Gastrocnemius medialis (tissue), 4 donors: Measurements from ENCODE around the gene CRTC2. TPM values are rescaled to one million over a fixed set of nuclear protein-coding genes. Genes with fewer than 3 reads are reported as not detected.

Experiments used
- ATAC-seq, 2 donors: fragments of 150-250 bp; one replicate each; pipeline ENCODE4 v1.9.1; 2016
- DNase-seq, 2 donors: peaks; one replicate each; pipeline ENCODE4 v3.0.0-alpha.2; 2019
- H3K27ac ChIP-seq, 4 donors: fragments of 200-600 bp; sonication (generic); 1 replicate in 1 of 4; 2 replicates in 3 of 4; pipeline ENCODE4 v1.5.1; 2016 to 2018; ENCODE audit warnings: mild to moderate bottlenecking in 2 of 4, moderate library complexity in 1 of 4
- H3K27me3 ChIP-seq, 3 donors: fragments of 200-600 bp; sonication (generic) in 2 of 3; 1 replicate in 1 of 3; 2 replicates in 2 of 3; pipeline versions ENCODE4 v1.5.1 to v1.6.0; 2016 to 2019; ENCODE audit warnings: mild to moderate bottlenecking in 1 of 3, moderate library complexity in 1 of 3
- H3K36me3 ChIP-seq, 2 donors: fragments of 200-600 bp; sonication (generic) in 1 of 2; one replicate each; pipeline ENCODE4 v1.5.1; 2017 to 2018
- H3K4me1 ChIP-seq, 2 donors: fragments of 200-600 bp; sonication (generic) in 1 of 2; one replicate each; pipeline ENCODE4 v1.5.1; 2016 to 2017; ENCODE audit warnings: mild to moderate bottlenecking in 2 of 2
- H3K4me3 ChIP-seq, 4 donors: fragments of 200-600 bp; sonication (generic) in 3 of 4; 1 replicate in 1 of 4; 2 replicates in 3 of 4; pipeline ENCODE4 v1.5.1; 2016 to 2019; ENCODE audit warnings: mild to moderate bottlenecking in 2 of 4
- H3K9me3 ChIP-seq, 3 donors: fragments of 200-600 bp; sonication (generic) in 2 of 3; 1 replicate in 1 of 3; 2 replicates in 2 of 3; pipeline ENCODE4 v1.5.1; 2016 to 2019
- POLR2A ChIP-seq, 2 donors: fragments of 450-650 bp; IDR thresholded peaks; one replicate each; pipeline ENCODE4 v1.6.1; 2017; ENCODE audit warnings: antibody characterized with exemption in 2 of 2, mild to moderate bottlenecking in 2 of 2, moderate library complexity in 2 of 2
- in situ Hi-C, 4 donors: fragments of 200-750 bp; cut with MboI; loops; one replicate each; pipeline versions ENCODE4 v1.15.0 to v1.8.0; 2017; ENCODE audit warnings: low sequenced_read_pairs in 4 of 4
- intact Hi-C: fragments of 100-400 bp; cut with DNase I; formaldehyde crosslinking; loops from one replicate; pipeline ENCODE4 v1.15.1; 2023; ENCODE audit warnings: low total_unique reads
- total RNA-seq, 4 donors: library from RNA; depleted of rRNA; stranded (reverse); fragments of >200 nt; gene quantifications; one replicate each; pipeline versions ENCODE4 v1.1.0 to v1.2.3, GENCODE V29; 2016
- TF ChIP-seq, protein P1 (sequence below), 5 experiments: fragments of 450-650 bp in 3 of 5; fragments of 200-600 bp in 2 of 5; sonication (generic) in 2 of 5; IDR thresholded peaks in 4 of 5; conservative IDR thresholded peaks in 1 of 5; 1 replicate in 4 of 5; 2 replicates in 1 of 5; pipeline ENCODE4 v1.5.1; 2016 to 2019; ENCODE audit warnings: antibody characterized with exemption in 5 of 5, mild to moderate bottlenecking in 3 of 5, moderate library complexity in 3 of 5

CRTC2 gene
- total RNA-seq, 4 donors from 2014 or later = 17.4 to 27.1 (median 23.3) TPM

GRCh38 chr1:153968000-153968363 is 9.6 kb upstream of the CRTC2 start:
- ATAC-seq (no peak), DNase-seq (peak in 1 of 2 donors; percentile 57)
- intact Hi-C loops = loop anchor here (1.0 kb wide), 1 partner anchor 18 kb away; the partner anchor contains the start of gene RAB13
- H3K4me1 ChIP-seq = peaks cover 26 to 28% of the 10 kb centered on the region in 2 donors
- H3K27me3 ChIP-seq = no peaks in the 10 kb centered on the region
- no peaks in the 10 kb centered on the region for H3K9me3 ChIP-seq
- no peak for TF ChIP-seq POLR2A (IDR thresholded peaks at IDR 0.05)
- TF ChIP-seq, protein P1, sequence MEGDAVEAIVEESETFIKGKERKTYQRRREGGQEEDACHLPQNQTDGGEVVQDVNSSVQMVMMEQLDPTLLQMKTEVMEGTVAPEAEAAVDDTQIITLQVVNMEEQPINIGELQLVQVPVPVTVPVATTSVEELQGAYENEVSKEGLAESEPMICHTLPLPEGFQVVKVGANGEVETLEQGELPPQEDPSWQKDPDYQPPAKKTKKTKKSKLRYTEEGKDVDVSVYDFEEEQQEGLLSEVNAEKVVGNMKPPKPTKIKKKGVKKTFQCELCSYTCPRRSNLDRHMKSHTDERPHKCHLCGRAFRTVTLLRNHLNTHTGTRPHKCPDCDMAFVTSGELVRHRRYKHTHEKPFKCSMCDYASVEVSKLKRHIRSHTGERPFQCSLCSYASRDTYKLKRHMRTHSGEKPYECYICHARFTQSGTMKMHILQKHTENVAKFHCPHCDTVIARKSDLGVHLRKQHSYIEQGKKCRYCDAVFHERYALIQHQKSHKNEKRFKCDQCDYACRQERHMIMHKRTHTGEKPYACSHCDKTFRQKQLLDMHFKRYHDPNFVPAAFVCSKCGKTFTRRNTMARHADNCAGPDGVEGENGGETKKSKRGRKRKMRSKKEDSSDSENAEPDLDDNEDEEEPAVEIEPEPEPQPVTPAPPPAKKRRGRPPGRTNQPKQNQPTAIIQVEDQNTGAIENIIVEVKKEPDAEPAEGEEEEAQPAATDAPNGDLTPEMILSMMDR (IDR thresholded peaks at IDR 0.05 in 4 of 5, conservative IDR thresholded peaks at IDR 0.05 in 1 of 5) = no peak
- peak overlapping the region; percentile 87 to 94 (median 90) for H3K27ac ChIP-seq
- peaks cover 0 to 3% of the 10 kb centered on the region in 2 donors for H3K36me3 ChIP-seq
- H3K4me3 ChIP-seq = peak overlapping the region; percentile 56 to 68 (median 62)
- in situ Hi-C loops = loop anchor here in 1 of 4 donors (10.0 kb wide), 1 partner anchor 293 kb away; the partner anchor contains the start of genes ILF2 and NPR1

GRCh38 chr1:153967107-153967999 is 8.9 kb upstream of the CRTC2 start, which contains the start of gene CREB3L4:
CREB3L4 (plus strand) TSS chr1:153967902; CDS start chr1:153968526, 624 bp downstream.
- no peaks in the 10 kb centered on the region for H3K36me3 ChIP-seq
- DNase-seq (peak; percentile 97), ATAC-seq (peak; percentile 85 to 90)
- peak within 1 kb of the TSS; percentile 87 to 94 (median 90) for H3K27ac ChIP-seq
- TF ChIP-seq, protein P1 (IDR thresholded peaks at IDR 0.05 in 4 of 5, conservative IDR thresholded peaks at IDR 0.05 in 1 of 5) = peak in 4 of 5 experiments; percentile 25 to 51 (median 34)
- peak; percentile 74 to 89 for TF ChIP-seq POLR2A (IDR thresholded peaks at IDR 0.05)
- peak within 1 kb of the TSS; percentile 56 to 68 (median 62) for H3K4me3 ChIP-seq
- in situ Hi-C loops = loop anchor here in 1 of 4 donors (10.0 kb wide), 1 partner anchor 293 kb away; the partner anchor contains the start of genes ILF2 and NPR1
- H3K4me1 ChIP-seq = peaks cover 29 to 34% of the 10 kb centered on the region in 2 donors
- no peaks in the 10 kb centered on the region for H3K9me3 ChIP-seq
- no peaks in the 10 kb centered on the region for H3K27me3 ChIP-seq
- intact Hi-C loops = loop anchor here (1.0 kb wide), 1 partner anchor 19 kb away; the partner anchor contains the start of gene RAB13

DNA sequence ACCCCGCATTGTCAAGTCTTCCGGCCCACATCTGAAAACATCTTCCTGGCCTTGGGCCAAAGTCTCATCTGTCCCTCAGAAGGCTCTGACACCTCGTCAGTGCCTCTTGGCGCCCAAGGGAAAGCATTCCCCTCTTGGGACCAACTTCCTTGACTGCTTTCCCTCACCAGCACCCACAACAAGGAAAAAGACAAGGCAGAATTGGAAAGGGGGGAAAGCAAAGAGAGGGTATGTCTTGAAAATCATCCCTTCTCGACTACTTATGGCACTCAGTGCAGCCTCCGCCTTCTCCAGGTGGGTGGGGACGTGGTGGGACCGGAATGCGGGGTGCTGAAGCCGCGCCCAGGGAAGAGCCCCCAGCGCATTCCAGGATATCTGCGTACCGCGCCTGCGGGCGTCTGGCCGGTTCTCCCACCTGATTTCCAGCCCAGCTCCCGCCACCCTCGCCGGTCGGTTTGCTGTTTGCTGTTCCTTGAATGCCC is 5.5 kb upstream of the CRTC2 start:
- in situ Hi-C loops = loop anchor here in 1 of 4 donors (10.0 kb wide), 1 partner anchor 289 kb away; the partner anchor contains the start of genes ILF2 and NPR1
- no peaks in the 10 kb centered on the region for H3K36me3 ChIP-seq
- DNase-seq (no peak), ATAC-seq (no peak)
- no peak for TF ChIP-seq POLR2A (IDR thresholded peaks at IDR 0.05)
- TF ChIP-seq, protein P1 (IDR thresholded peaks at IDR 0.05 in 4 of 5, conservative IDR thresholded peaks at IDR 0.05 in 1 of 5) = no peak
- H3K27ac ChIP-seq = peak overlapping the region; percentile 91 to 98 (median 94)
- H3K4me1 ChIP-seq = peaks cover 63 to 67% of the 10 kb centered on the region in 2 donors
- no peaks in the 10 kb centered on the region for H3K27me3 ChIP-seq
- peak overlapping the region; percentile 61 to 86 (median 80) for H3K4me3 ChIP-seq
- no peaks in the 10 kb centered on the region for H3K9me3 ChIP-seq
- intact Hi-C loops = no loop called here

DNA sequence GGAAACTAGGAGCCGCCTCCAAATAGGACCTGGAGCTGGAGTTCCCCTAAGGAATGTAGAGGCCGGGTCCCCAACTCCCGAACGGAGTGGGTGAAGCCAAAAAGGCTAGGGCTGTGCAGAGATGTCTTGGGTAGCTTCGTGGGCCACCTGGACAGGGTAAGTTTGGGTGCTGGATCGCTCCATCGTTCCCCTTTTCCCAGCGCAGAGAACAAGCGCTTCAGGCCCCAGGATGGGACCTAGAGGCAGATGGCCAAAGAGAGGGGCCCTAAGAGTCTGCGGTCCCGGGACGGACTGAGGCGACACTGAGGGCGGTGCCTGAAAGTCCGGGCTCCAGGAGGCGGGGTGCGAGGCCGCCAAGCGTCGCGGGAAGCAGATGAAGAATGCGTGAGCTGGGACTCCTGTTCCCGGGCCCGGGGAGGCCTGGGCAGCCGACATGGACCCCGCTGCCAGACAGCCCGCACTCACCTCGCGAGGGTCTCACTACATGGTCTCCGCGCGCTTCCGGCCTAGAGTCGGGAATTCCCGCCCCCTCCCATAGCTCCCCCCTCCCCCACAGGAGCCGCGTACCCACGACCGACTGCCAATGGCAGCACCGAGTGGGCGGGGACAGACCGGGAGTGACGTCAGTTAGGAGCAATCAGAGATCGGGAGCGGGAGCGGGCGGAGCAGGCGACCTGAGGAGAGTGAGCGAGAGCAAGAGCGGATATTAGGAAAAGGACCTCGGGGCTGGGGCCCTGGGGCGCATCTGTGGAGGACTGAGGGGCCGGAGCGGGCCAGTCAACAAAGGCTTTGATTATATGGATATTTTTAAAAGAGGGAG is 4.8 kb upstream of the CRTC2 start, which contains the start of gene SLC39A1:
Gene SLC39A1, minus strand, starts transcription at position 508 of the 820 bp plus-strand sequence. CDS start 822 bp downstream, outside the sequence.
- Histone ChIP-seq H3K4me1 (peaks cover 61 to 64% of the 10 kb centered on the region in 2 donors), H3K27me3 (no peaks in the 10 kb centered on the region), H3K9me3 (no peaks in the 10 kb centered on the region), H3K4me3 (peak within 1 kb of the TSS; percentile 61 to 86 (median 80)), H3K36me3 (no peaks in the 10 kb centered on the region), H3K27ac (peak within 1 kb of the TSS; percentile 91 to 98 (median 94))
- intact Hi-C loops (no loop called here), in situ Hi-C loops (loop anchor here in 1 of 4 donors (10.0 kb wide), 1 partner anchor 288 kb away; the partner anchor contains the start of genes ILF2 and NPR1)
- DNase-seq (peak; percentile 99), ATAC-seq (peak; percentile 59 to 67)
- TF ChIP-seq, protein P1 (IDR thresholded peaks at IDR 0.05 in 4 of 5, conservative IDR thresholded peaks at IDR 0.05 in 1 of 5) = no peak
- peak; percentile 69 to 82 for TF ChIP-seq POLR2A (IDR thresholded peaks at IDR 0.05)
